K562 (cell line): Measurements from ENCODE around the gene TNPO2. TPM values are rescaled to one million over a fixed set of nuclear protein-coding genes. Genes with fewer than 3 reads are reported as not detected.
A peak's percentile ranks its signal among the peaks of the same experiment; 100 is the strongest.

Source experiments
- CBX2 ChIP-seq: fragments of 200-600 bp; sonication (generic); IDR thresholded peaks from one replicate; pipeline ENCODE4 v1.6.1; 2012; ENCODE audit warnings: mild to moderate bottlenecking, low read length, inconsistent platforms; ENCODE audit not compliant: insufficient read depth, poor library complexity, severe bottlenecking
- CTBP1 ChIP-seq: fragments of 450-650 bp; IDR thresholded peaks from 2 replicates; pipeline ENCODE4 v1.6.1; 2016; ENCODE audit warnings: borderline replicate concordance
- GATAD2B ChIP-seq: fragments of 450-650 bp; IDR thresholded peaks from 2 replicates; pipeline ENCODE4 v1.6.1; 2017; ENCODE audit warnings: mild to moderate bottlenecking, borderline replicate concordance
- HCFC1 ChIP-seq: IDR thresholded peaks from 2 replicates; pipeline ENCODE4 v1.6.1; 2012; ENCODE audit warnings: low read depth, low read length, improper control_type of control experiment
- MXI1 ChIP-seq: IDR thresholded peaks from 2 replicates; pipeline ENCODE4 v1.6.1; 2011; ENCODE audit warnings: low read depth, mild to moderate bottlenecking, improper control_type of control experiment, low read length
- NUFIP1 ChIP-seq: fragments of 450-650 bp; IDR thresholded peaks from 2 replicates; pipeline ENCODE4 v1.6.1; 2018; ENCODE audit not compliant: partially characterized antibody
- POLR2A ChIP-seq: fragments of 450-650 bp; conservative IDR thresholded peaks from 2 replicates; pipeline ENCODE4 v1.6.1; 2016
- POLR2G ChIP-seq: fragments of 200-400 bp; formaldehyde crosslinking; IDR thresholded peaks from 2 replicates; pipeline ENCODE4 v1.6.1; 2017; ENCODE audit warnings: low read depth, mild to moderate bottlenecking, antibody characterized with exemption, low read length, moderate library complexity
- SNIP1 ChIP-seq: fragments of 450-650 bp; IDR thresholded peaks from 2 replicates; pipeline ENCODE4 v1.7.1; 2017; ENCODE audit warnings: low read depth, mild to moderate bottlenecking
- TFAM ChIP-seq: fragments of 250-450 bp; sonication (Bioruptor Pico); conservative IDR thresholded peaks from 2 replicates; pipeline ENCODE4 v1.5.0; 2021; ENCODE audit warnings: mild to moderate bottlenecking, moderate library complexity
- TSC22D4 ChIP-seq: fragments of 450-650 bp; IDR thresholded peaks from 2 replicates; pipeline ENCODE4 v1.6.1; 2016; ENCODE audit warnings: missing genetic modification characterization, missing biosample characterization, control low read depth
- XRCC4 ChIP-seq: IDR thresholded peaks from one replicate; pipeline ENCODE4 v1.6.1; 2011; ENCODE audit not compliant: insufficient read depth, insufficient read length; ENCODE audit errors: extremely low read depth
- YY1 ChIP-seq, 3 experiments: IDR thresholded peaks; 2 replicates each; pipeline ENCODE4 v1.6.1; 2011; ENCODE audit warnings: low read length in 2 of 3, mild to moderate bottlenecking in 2 of 3, moderate library complexity in 2 of 3, borderline replicate concordance in 1 of 3, control low read depth in 1 of 3, low read depth in 1 of 3; ENCODE audit not compliant: insufficient read depth in 3 of 3, insufficient replicate concordance in 2 of 3, control insufficient read depth in 1 of 3, insufficient read length in 1 of 3; ENCODE audit errors: extremely low read depth in 1 of 3
- polyA plus RNA-seq, 8 experiments: library from polyadenylated mRNA; depleted of rRNA in 4 of 8; stranded (reverse) in 5 of 8; unstranded in 3 of 8; fragments of >200 nt; fragmentation: Nextera tagmentation in 2 of 8; fragmentation: Illumina TruSeq in 1 of 8; extraction: Ambion mirVana in 2 of 8; extraction: Trizol in 1 of 8; gene quantifications; 2 replicates each; pipeline versions ENCODE4 v1.2.1 to v1.2.3, GENCODE V29; 2011 to 2014; ENCODE audit warnings: inconsistent platforms in 1 of 8, missing spikeins in 1 of 8
- total RNA-seq, 7 experiments: library from RNA; depleted of rRNA in 6 of 7; stranded (reverse); fragments of >200 nt in 6 of 7; fragmentation: Illumina TruSeq in 2 of 7; extraction: Trizol in 2 of 7; gene quantifications; 2 replicates each; pipeline versions ENCODE4 v1.2.1 to v1.2.3, GENCODE V29; 2011 to 2021; ENCODE audit warnings: low replicate concordance in 1 of 7
- TF ChIP-seq, protein P1 (sequence below), 2 experiments: fragments of 450-650 bp in 1 of 2; IDR thresholded peaks; 2 replicates each; pipeline ENCODE4 v1.6.1; 2011 to 2017; ENCODE audit warnings: low read depth in 2 of 2, antibody characterized with exemption in 1 of 2, borderline replicate concordance in 1 of 2, low read length in 1 of 2, mild to moderate bottlenecking in 1 of 2, mixed read lengths in 1 of 2; ENCODE audit not compliant: control insufficient read depth in 1 of 2
- TF ChIP-seq, protein P2 (sequence below): fragments of 250-450 bp; sonication (Bioruptor Pico); IDR thresholded peaks from 2 replicates; pipeline ENCODE4 v1.4.0; 2020; ENCODE audit warnings: mild to moderate bottlenecking
- TF ChIP-seq, protein P3 (sequence below): fragments of 450-650 bp; formaldehyde crosslinking; IDR thresholded peaks from 2 replicates; pipeline ENCODE4 v1.4.0; 2020; ENCODE audit warnings: mild to moderate bottlenecking, moderate library complexity

TNPO2 gene
- total and polyA plus RNA-seq, 9 of the 15 experiments (the other 6 are each of a cell fraction or from before 2014, with no cell fraction given), result 6.0 to 126 (median 53.8) TPM

DNA sequence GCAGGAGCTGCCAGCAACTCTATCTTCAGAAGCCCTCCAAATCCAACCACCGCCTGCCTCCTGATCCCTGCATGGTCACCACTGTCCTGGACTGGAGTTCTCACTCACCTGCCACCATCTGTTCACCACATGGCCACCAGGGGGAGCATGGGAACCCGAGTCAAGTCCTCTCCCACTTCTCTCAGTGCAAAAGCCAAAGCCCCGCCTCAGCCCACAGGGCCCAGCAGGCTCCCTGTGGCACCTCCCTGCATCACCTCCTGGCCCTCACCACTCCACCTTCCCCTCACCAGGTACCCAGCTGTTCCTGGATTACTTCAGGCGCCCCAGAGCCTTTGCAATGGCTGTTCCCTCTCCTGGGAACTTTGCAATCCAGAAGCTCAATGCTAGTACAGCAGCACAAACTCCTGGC, 47.3 kb downstream of the TNPO2 start (continued):
- TF ChIP-seq POLR2G, result peak; percentile 13; the same call in 1 of the 2 replicates
- no peak for TF ChIP-seq TSC22D4
- TF ChIP-seq TFAM (CRISPR knock-in tag), result no peak
- TF ChIP-seq, protein P1, sequence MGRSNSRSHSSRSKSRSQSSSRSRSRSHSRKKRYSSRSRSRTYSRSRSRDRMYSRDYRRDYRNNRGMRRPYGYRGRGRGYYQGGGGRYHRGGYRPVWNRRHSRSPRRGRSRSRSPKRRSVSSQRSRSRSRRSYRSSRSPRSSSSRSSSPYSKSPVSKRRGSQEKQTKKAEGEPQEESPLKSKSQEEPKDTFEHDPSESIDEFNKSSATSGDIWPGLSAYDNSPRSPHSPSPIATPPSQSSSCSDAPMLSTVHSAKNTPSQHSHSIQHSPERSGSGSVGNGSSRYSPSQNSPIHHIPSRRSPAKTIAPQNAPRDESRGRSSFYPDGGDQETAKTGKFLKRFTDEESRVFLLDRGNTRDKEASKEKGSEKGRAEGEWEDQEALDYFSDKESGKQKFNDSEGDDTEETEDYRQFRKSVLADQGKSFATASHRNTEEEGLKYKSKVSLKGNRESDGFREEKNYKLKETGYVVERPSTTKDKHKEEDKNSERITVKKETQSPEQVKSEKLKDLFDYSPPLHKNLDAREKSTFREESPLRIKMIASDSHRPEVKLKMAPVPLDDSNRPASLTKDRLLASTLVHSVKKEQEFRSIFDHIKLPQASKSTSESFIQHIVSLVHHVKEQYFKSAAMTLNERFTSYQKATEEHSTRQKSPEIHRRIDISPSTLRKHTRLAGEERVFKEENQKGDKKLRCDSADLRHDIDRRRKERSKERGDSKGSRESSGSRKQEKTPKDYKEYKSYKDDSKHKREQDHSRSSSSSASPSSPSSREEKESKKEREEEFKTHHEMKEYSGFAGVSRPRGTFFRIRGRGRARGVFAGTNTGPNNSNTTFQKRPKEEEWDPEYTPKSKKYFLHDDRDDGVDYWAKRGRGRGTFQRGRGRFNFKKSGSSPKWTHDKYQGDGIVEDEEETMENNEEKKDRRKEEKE (IDR thresholded peaks at IDR 0.05; ENCODE audit: borderline replicate concordance in 1 of 2, control insufficient read depth in 1 of 2, low read depth in 2 of 2, low read length in 1 of 2), result no peak
- 0 out of 2 replicates have a peak, but pooled peaks have one; percentile 22 for TF ChIP-seq HCFC1
- TF ChIP-seq MXI1, result no peak
- no peak for TF ChIP-seq XRCC4
- TF ChIP-seq, protein P2, sequence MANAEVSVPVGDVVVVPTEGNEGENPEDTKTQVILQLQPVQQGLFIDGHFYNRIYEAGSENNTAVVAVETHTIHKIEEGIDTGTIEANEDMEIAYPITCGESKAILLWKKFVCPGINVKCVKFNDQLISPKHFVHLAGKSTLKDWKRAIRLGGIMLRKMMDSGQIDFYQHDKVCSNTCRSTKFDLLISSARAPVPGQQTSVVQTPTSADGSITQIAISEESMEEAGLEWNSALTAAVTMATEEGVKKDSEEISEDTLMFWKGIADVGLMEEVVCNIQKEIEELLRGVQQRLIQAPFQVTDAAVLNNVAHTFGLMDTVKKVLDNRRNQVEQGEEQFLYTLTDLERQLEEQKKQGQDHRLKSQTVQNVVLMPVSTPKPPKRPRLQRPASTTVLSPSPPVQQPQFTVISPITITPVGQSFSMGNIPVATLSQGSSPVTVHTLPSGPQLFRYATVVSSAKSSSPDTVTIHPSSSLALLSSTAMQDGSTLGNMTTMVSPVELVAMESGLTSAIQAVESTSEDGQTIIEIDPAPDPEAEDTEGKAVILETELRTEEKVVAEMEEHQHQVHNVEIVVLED, result no peak
- TF ChIP-seq NUFIP1, result no peak
- no peak for TF ChIP-seq CBX2
- TF ChIP-seq POLR2A, result peak; percentile 34; the same call in 1 of the 2 replicates
- TF ChIP-seq, protein P3, sequence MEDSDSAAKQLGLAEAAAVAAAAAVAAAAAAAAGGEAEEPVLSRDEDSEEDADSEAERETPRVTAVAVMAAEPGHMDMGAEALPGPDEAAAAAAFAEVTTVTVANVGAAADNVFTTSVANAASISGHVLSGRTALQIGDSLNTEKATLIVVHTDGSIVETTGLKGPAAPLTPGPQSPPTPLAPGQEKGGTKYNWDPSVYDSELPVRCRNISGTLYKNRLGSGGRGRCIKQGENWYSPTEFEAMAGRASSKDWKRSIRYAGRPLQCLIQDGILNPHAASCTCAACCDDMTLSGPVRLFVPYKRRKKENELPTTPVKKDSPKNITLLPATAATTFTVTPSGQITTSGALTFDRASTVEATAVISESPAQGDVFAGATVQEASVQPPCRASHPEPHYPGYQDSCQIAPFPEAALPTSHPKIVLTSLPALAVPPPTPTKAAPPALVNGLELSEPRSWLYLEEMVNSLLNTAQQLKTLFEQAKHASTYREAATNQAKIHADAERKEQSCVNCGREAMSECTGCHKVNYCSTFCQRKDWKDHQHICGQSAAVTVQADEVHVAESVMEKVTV (CRISPR knock-in tag), result 0 out of 2 replicates have a peak, but pooled peaks have one; percentile 18
- TF ChIP-seq YY1 (IDR thresholded peaks at IDR 0.05; ENCODE audit: borderline replicate concordance in 1 of 3, control insufficient read depth in 1 of 3, extremely low read depth in 1 of 3, insufficient read depth in 3 of 3, insufficient read length in 1 of 3, insufficient replicate concordance in 2 of 3, low read depth in 1 of 3, low read length in 2 of 3), result peak in 1 of 3 experiments; percentile 29
- TF ChIP-seq CTBP1, result no peak
- TF ChIP-seq GATAD2B, result no peak
- TF ChIP-seq SNIP1, result no peak
